ENCODE data around the gene FREM1.

DNA sequence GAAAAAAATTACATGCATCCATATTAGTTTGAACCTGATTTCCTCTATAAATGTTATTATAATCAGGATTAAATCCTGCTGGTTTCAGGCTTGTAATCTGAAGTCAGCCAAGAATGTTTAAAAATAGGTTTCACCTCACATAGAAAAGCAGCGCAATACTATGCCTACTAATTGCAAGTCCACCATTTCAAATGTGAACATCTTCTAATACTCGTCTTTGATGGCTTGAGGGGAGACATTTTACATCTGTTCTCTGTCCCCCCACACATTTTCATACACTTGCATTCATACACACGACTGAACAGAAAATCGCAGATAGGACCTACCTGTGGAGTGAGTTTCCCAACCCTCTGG, 41.8 kb downstream of the FREM1 start:
- TF ChIP-seq, protein P1, sequence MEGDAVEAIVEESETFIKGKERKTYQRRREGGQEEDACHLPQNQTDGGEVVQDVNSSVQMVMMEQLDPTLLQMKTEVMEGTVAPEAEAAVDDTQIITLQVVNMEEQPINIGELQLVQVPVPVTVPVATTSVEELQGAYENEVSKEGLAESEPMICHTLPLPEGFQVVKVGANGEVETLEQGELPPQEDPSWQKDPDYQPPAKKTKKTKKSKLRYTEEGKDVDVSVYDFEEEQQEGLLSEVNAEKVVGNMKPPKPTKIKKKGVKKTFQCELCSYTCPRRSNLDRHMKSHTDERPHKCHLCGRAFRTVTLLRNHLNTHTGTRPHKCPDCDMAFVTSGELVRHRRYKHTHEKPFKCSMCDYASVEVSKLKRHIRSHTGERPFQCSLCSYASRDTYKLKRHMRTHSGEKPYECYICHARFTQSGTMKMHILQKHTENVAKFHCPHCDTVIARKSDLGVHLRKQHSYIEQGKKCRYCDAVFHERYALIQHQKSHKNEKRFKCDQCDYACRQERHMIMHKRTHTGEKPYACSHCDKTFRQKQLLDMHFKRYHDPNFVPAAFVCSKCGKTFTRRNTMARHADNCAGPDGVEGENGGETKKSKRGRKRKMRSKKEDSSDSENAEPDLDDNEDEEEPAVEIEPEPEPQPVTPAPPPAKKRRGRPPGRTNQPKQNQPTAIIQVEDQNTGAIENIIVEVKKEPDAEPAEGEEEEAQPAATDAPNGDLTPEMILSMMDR (IDR thresholded peaks at IDR 0.05) = no peak
- TF ChIP-seq POLR2A (IDR thresholded peaks at IDR 0.05) = no peak

Measured in thyroid gland (tissue), 4 donors.